H4 (cell line): ENCODE results near the gene VPS41. TPM values are rescaled to one million over a fixed set of nuclear protein-coding genes. Genes with fewer than 3 reads are reported as not detected.

Experiments
- DNase-seq: peaks from one replicate; pipeline ENCODE4 v3.0.0-alpha.2; 2015; ENCODE audit warnings: low spot score
- total RNA-seq: library from RNA; depleted of rRNA; stranded (reverse); fragments of >200 nt; shearing (Covaris generic); gene quantifications from 2 replicates; pipeline ENCODE4 v1.2.3, GENCODE V29; 2014

The VPS41 gene
- total RNA-seq, 1 experiment from 2014 or later: 132 TPM

DNA sequence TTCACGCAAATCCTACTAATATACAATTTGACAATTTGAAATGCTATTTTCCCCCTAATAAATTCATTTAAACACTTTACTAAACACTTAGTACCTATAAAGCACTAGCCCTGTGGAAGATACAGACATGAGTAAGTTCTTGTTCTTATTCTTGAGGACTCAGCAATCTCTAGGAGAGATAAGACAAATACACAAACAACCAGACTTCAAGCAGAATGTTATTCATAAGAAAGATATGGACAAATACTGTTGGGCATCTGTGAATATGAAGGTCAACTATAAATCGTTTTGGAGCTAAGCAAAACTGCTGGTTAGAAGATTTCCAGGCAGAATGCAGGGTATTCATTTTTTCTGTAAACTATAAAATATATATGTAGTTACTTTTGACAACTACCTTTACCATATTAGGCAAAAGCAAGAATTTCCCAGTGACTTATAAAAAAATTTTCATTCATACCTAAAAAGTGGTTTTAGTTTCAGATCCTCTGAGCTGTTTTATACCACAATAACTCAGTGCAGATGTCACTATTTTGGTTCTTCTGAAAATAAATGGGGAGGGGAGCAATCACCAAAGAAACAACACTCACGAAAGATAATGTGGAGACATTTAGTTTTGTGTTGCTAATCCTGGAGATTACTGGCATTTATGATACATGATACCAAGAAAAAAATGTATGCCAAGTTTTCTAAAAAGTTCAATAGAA lies 3.8 kb downstream of the VPS41 start:
- no peak for DNase-seq

DNA sequence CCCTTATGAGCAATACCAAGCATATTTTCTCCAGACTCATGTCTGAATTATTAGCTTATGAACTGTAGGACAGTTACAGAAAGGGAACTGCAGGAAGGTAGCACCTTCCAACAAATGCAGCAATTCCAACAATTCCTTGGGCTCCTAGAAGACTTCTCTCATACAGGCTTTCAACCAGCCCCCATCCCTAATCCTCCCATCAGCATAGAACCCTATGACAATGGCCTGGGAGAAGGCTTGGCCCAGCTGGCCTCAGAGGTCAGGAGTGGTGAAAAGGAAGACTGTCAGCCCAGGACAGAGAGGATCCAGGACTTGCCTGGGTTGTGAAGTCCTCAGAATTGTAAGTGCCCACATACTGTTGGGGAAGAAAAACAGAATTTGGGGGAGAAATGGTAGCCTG lies 5.9 kb downstream of the VPS41 start:
- DNase-seq: no peak

DNA sequence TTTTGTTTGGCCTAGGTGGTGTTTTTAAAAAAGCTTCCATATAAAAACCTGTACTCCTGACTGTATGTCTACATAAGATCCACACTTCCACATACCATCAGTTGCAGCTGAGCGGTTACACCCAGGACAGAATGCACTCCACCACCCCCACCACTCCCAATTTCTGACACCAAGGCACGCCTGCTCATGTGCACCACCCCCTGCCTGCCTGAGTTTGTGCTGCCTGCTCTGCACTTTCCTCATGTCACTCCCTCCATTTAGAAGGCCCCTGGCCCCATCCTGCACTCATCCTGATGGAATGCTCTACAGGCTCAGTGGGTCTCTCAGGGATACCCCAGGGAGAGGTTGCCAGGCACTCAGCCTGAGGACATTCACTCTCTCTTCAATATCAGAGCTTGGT lies 6.5 kb downstream of the VPS41 start:
- no peak for DNase-seq

DNA sequence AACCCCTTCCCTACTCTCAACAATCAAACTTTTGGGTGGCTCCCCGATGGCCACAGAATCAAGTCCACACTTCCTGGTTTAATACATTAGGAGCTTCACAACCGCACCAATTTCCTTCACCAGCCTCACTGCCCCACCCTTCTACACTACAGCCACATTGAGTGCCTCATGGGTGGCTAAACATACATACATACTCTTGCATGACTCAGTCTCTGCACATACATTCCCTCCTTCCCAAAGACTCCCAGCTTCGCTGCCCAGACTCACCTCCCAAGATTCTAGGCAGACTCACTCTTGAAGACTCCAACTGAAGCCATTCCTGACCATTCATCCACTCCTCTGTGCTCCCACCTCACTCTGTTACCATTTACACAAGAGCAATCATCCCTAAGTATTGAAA lies 15.9 kb downstream of the VPS41 start:
- DNase-seq: no peak

DNA sequence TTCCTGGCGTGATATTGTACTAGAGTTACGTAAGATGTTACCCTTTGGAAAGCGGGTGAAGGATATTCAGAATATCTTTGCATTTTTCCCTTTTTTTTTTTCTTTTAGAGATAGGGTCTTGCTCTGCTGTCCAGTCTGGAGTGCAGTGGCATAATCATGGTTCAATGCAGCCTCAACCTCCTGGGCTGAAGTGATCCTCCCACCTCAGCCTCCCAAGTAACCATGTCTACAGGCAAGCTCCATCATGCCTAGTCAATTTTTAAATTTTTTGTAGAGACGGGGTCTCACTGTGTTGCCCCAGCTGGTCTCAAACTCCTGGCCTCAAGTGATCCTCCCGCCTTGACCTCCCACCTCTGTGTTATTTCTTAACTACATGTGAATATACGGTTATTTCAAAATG lies 18.4 kb downstream of the VPS41 start:
- no peak for DNase-seq

DNA sequence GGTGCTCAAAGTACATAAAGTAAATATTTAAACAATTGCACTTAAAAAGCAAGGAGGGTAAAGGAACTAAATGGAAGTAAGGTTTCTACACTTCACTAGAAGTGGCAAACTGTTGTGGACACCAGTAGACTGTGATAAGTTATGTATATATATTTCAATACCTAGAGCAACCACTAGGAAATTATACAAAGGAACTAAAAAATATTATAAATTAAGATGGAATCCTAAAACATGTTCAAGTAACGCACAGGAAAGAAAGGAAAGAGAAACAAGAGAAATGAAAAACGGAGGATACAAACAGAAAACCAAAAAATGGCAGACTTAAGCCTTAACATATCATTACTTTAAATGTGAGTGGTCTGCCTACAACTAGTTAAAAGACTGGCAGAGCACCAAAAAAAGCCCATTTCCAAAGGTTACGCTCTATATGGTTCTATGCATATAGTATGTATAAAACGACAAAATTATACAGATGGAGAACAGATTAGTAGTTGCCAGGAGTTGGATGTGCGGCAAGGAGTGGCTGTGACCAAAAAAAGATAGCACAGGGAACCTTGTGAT lies 19.0 kb downstream of the VPS41 start:
- DNase-seq: no peak

DNA sequence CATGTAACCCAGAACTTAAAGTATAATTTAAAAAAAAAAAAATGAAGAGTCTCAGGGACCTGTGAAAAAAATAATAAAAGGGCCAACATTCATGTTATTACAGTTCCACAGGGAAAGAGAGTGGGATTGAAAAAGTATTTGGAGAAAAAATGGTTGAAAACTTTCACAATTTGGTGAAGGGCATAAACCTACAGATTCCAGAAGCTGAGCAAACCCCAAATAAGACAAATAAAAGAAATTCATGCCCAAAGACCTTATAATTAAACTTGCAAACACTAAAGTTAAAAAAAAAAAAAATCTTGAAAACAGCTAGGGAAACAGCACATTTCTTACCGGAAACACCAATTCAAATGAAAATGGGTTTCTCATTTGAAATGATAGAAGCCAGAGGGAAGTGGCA lies 19.9 kb downstream of the VPS41 start:
- no peak for DNase-seq

DNA sequence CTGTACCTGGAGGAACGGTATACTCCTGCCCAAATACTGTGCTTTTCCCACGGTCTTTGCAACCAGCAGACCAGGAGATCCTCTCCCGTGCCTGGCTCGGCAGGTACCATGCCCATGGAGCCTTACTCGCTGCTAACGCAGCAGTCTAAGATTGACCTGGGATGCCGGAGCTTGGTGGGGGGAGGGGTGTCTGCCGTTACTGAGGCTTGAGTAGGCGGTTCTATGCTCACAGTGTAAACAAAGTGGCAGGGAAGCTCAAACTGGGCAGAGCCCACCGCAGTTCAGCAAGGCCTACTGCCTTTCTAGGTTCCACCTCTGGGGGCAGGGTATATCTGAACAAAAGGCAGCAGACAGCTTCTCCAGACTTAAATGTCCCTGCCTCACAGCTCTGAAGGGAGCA lies 22.7 kb downstream of the VPS41 start:
- no peak for DNase-seq

DNA sequence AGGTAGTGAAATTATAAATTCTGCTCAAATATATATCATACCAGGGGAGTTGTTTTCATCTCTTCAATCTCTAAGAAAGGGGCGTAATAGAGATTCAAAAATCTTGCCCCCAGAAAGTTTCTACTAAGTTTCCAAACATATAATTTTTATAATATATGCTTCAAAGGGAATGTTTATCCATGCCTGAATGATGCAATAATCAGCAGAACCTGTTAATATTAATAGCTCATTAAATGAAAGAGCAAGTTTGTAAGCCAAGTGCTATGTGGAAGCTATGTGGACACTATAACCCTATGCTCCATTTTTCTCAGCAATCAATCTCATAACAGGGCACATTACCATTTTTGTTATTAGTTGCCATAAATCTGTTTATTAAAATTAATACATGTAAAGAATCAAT lies 25.3 kb downstream of the VPS41 start:
- no peak for DNase-seq

DNA sequence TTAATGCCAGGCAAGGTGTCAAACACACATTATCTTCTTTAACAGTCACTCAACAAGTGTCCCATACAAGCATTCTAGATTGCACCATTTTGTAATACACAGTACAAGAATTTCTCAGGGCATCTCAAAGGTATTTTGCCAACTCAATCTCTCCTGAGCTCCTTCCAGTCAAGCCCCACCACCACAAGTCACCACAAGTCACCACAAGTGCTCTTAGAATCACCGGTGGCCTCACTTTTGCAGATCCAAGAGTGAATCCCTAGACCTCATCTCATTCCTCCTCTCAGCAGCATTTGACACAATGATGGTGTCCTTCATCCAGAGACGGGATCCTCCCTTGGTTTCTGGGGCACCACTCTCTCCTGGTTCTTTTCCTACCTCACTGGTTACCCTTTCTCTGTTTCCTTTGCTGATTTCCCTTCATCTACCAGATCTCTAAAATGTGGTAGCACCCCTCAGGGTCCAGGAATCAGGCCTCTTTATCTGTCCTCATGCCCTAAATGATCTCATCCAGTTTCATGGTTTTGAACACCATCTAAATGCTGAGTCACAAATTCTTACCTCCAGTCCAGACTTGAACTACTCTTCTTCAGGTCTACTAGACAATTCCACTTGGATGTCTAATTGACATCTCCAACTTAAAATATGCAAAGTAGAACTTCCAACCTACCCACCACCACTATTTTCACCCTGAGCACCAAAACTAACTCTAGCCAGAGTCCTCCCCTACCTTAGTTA lies 26.9 kb downstream of the VPS41 start:
- DNase-seq: no peak

DNA sequence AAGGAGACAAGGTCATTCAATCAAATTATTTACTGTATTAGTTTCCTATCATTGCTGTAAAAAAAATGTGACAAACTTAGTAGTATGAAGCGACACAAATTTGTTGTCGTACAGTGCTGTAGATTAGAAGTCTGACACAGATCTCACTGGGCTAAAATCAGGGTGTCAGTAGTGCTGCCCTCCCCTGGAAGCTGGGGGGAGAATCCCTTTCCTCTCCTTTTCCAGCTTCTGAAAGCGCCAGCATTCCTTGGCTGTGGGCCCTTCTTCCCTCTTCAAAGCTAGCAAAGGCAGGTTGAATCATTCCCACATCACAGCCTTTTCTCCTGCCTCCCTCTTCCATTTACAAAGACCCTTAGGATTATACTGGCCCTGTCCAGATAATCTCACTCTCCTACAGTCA lies 28.0 kb downstream of the VPS41 start:
- no peak for DNase-seq

DNA sequence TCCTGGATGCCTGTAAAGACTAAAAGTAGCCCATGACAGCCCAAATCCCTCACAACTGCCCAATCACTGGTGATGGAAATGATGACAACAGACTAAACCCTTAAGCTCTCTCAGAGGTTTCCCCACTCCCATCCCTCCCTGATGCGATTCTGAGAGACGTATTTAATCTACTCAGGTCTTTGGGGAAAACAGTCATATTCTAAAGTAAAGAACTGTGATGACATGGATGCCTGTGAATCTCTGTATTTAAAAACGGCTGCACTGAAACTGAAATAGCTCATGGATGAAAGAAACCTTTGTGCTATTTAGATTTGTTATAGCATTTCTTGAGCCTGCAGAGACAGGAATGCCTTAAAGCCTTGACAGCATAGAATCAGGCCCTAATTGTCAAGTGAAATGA lies 28.5 kb downstream of the VPS41 start:
- no peak for DNase-seq

DNA sequence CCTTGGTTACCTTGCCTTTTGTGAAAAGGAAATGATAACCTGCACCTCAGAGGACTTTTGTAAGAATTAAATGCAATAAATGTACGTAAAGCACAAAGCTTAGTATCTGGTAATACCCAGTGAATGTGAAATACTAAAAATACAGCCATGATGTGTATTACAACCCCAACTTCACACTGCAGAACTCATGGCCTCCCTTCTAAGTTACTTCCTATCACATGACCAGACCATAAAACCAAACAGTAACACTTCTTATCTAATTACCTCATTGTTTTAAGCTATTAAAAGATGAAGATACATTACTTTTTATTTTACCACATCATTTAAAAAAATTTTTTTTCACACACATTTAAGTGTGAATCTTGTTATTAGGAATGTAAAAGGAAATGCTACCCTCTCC lies 29.0 kb downstream of the VPS41 start:
- DNase-seq: no peak

DNA sequence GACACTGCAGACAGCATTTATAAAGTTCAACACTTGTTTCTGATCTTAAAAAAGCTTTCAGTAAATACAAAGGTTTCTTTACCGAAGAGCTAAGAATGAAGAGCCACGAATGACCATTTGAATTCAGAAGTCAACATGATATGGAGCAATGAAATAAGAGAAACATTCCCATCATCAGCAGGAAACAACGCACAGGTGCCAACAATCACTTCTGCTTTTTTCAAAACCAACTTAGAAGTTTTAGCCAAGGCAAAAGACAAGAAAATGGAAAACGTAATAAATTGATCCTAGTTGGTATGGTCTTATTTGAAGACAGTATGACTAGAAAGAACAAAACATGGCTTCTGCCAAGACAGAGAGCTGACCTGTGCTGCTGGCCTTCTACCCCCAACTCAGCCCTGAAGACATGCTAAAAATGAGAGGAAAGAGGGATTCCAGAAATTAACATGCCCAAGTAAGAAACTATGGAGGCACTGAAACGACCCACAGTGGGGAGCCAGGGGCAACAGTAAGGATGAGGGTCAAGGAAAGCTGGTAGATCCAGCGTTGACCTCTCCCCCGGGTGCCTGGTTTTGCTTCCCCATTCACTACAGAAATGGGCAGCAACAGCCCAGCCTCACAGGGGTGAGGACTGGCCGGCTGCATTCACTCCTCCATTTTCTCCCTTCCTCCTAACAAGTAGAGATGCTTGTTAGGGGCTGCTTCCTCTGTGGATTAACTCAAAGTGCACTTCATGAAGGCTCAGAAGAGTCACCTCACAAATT lies 30.1 kb downstream of the VPS41 start:
- no peak for DNase-seq

DNA sequence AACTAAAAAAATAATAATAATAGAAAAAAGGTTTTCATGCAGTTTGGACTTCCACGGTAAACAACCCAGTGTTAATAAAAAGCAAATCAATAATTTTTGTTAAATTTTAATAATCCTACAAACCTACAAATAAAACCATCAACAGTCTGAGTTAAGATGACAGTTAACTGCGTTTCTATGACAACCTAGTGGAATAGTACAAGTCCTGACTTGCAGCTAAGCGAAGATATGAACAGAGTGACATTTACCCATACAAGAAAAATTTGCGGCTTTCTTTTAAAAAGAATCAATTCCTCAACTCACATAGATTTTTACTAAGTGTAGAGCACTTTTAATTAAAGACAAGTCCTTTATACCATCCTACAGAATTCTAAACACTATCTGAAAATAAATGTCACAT lies 35.6 kb downstream of the VPS41 start:
- DNase-seq: no peak

DNA sequence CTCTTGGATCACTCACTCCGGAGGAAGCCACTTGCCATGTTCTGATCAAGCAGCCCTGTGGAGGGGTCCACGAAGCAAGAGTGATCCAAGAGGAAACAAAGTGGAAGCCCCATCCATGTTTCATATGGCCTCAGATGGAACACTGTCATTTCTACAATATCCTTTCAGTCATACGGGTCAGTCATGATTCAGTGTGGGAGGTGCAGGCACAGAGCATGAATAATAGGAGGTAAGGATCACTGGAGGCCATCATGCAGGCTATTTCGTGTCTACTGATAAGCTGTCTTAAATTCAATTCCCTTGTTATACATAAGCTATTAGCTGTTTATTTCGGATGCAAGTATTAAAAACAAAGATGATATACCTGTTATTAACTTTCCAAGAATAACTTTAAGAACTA lies 36.8 kb downstream of the VPS41 start:
- DNase-seq: no peak

DNA sequence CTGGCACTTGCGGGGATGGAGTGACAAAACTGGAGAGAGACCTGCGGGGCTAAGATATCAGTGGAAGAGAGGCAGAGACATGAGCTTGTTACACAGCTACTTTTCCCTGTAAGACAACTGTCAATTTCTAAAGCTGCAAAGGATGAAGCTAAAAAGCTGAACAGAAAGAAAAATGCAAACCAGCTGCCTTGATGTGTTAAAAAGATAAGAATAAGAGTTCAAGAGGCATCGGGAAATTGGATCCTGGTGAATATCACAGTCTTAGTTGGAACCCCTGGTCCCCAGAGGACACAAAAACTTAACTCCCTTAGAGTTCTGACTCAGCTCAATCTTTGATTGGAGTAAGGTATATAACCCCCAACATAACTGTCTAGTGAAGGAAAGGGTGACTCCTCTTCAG lies 38.8 kb downstream of the VPS41 start:
- DNase-seq: no peak

DNA sequence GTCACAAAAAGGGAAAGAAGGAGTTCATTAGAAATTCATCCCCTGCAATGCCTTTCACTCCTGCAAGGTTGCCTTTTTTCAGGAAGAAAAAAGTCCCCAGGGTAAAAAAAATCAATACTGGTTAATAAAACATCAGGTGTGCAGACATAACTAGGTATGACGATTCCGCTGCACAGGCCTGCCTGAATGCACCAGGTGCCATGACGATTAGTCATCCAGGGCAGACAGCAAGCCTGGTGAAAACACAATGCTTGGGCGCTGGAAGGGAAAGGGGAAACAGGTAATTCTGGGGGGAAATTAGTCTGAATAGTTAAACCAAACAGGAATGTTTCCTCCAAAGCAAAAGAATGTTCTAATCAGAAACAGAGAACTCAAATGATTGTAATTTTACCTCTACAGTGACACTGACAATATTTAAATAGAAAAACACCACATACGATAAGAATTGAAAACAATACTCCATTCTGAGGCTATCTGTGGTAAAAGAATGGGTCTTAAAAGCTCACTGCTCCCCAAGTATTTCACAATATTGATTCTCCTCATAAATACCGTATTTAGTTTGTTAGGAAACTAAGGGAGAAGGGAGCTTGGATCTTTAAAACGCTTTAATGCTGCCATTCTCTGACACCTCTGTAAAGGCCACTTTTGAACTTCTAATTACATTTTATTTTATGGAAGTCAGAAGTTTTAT lies 45.2 kb downstream of the VPS41 start:
- no peak for DNase-seq

DNA sequence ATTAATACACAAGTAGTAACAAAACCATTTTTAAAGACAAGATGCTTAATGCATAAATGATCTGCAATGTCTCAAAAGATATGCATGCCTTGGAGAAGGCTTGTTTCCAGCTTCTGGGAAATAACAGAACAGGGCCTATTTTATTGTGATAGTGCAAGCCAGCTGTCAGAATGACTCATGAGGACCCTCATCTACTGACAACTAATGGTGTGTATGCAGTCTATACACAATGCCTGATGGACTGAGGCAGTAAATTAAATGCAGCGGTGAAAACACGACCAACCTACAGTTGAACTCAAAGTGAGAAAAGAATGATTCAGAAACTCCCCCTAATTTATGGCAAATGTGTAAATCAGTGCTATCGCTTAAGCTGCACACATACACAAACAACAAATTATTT lies 46.3 kb downstream of the VPS41 start:
- DNase-seq: no peak

DNA sequence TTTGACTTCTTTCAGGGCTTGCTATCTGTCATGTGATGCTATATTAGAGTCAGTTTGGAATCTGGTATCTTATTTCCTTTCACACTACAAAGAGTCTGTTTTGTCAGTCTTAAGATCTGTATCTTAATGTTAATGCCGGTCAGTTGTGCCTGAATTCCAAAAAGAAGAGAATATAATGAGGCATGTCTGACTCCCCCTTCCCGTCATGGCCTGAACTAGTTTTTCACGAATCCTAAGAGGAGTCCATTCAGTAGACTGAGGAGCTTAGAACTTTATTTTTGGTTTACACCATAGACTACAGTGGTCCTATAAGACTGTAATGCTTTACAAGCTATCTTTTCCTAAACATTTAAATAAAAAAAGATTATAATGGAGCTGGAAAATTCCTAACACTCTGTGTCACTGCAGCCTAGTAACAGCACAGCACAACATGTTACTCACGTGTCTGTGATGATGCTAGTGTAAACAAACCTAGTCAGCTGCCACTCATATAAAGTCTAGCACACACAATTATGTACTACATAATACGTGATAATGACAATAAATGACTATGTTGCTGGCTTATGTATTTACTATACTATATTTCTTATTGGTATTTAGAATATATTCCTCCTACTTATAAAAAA lies 50.6 kb downstream of the VPS41 start:
- peak; percentile 33 for DNase-seq

DNA sequence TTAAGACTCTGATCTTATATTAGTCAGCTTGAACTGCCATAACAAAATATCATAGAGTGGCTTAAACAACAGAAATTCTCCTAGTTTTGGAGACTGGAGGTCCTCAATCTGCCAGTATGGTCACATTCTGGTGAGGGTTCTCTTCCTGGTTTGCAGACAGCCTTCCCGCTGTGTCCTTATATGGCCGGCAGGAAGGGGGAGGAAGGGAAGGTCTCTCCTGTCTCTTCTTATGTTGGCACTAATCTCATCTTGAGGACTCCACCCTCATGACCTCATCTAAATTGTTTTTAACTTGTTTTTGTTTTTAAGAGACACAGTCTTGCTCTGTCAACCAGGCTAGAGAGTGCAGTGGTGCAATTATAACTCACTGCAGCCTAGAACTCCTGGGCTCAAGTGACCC lies 53.1 kb downstream of the VPS41 start:
- DNase-seq: peak; percentile 39

DNA sequence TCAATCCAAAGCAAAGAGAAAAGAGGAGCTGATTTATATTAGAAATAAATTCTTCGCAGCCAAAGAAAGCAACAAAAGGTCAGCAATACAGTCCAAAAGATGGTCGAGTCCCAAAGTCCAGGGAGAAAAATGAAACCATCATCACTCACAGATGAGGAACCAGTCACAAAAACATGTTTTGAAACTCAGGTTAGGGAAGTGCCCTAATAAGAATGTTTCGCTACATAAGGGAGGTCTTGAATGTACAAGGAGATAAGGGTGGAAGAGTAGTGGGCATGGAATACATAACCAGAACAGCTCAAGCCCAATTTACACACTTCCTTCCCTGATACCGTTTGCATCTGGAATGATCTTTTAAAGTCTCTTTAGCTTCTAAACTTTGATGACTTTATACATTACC lies 53.6 kb downstream of the VPS41 start:
- no peak for DNase-seq
